Activated T-helper 2 cell treated with anti-CD3 and anti-CD28 coated beads, Interferon-gamma antibody, Interleukin-2, Interleukin-4, amounts not matched to agents 10 μg/mL and 5 μg/mL and 100 μg/mL, durations not matched to agents 14 hours and 24 hours and 36 hours (primary cell): Measurements from ENCODE around the gene CFAP61. TPM values are rescaled to one million over a fixed set of nuclear protein-coding genes. Genes with fewer than 3 reads are reported as not detected.

Experiments used
- DNase-seq: peaks from one replicate; pipeline ENCODE4 v3.0.0; 2021; ENCODE audit warnings: low spot score
- H3K27ac Mint-ChIP-seq: one replicate; pipeline ENCODE4 v1.8.0; 2021; ENCODE audit warnings: mixed read lengths
- H3K27me3 Mint-ChIP-seq: one replicate; pipeline ENCODE4 v1.8.0; 2021; ENCODE audit warnings: low read depth, mixed read lengths
- H3K36me3 Mint-ChIP-seq: one replicate; pipeline ENCODE4 v1.8.0; 2021; ENCODE audit warnings: low read depth, mixed read lengths
- H3K4me1 Mint-ChIP-seq: one replicate; pipeline ENCODE4 v1.8.0; 2021; ENCODE audit warnings: low read depth, mixed read lengths
- H3K4me3 Mint-ChIP-seq: one replicate; pipeline ENCODE4 v1.8.0; 2021; ENCODE audit warnings: low read depth, mild to moderate bottlenecking, moderate library complexity, mixed read lengths
- H3K9me3 Mint-ChIP-seq: one replicate; pipeline ENCODE4 v1.8.0; 2021; ENCODE audit warnings: mixed read lengths
- intact Hi-C: fragments of 100-400 bp; cut with micrococcal nuclease; formaldehyde crosslinking; loops from one replicate; pipeline ENCODE4 v1.15.1; 2023
- total RNA-seq: library from RNA; stranded (reverse); gene quantifications from 2 replicates; pipeline ENCODE4 v1.2.3, GENCODE V29; 2022

Gene CFAP61
- total RNA-seq, 1 donor from 2014 or later = not detected

- DNase-seq = no peak
- Mint-ChIP-seq H3K27ac (no peak overlapping the region), H3K4me3 (no peak overlapping the region), H3K9me3 (no peaks in the 10 kb centered on the region), H3K36me3 (peaks cover 22% of the 10 kb centered on the region), H3K27me3 (peaks cover 55% of the 10 kb centered on the region), H3K4me1 (peaks cover 25% of the 10 kb centered on the region)
- intact Hi-C loops = loop anchor here (2.0 to 10.0 kb wide), 5 partner anchors 44 to 1139 kb away; partner anchors contain the start of gene NKX2-4
These were observed 316.3 kb downstream of the CFAP61 start for GRCh38 chr20:20368418-20369249.

- intact Hi-C loops = loop anchor here (2.0 to 10.0 kb wide), 5 partner anchors 43 to 1138 kb away; partner anchors contain the start of gene NKX2-4
- Mint-ChIP-seq H3K27ac (peak overlapping the region; percentile 56), H3K36me3 (peaks cover 22% of the 10 kb centered on the region)
These were observed 317.1 kb downstream of the CFAP61 start for GRCh38 chr20:20369250-20370093.

DNA sequence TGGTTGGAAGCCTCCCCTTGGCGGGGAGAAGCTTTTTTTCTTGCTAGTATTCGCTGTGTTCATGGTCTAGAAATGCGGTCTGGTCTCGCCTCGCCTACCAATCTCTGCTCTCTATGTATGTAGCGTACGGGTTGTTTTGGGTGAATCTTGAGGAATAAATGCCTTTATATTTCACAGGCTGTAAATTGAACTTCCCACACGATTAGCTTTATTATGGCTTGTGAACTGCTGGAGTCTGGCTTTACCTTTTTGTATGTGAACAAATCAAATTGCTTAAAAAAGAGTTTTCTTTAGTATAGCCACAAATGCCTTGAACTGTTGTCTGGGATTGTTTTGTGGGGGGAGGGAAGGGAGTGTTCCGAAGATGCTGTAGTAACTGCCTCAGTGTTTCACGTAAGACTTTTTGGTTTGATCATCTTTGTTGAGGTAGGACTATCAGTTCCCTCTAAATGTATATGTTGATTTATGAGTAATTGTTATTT is 317.8 kb downstream of the CFAP61 start:
- no peaks in the 10 kb centered on the region for H3K9me3 Mint-ChIP-seq
- H3K27ac Mint-ChIP-seq = peak overlapping the region; percentile 56
- peaks cover 51% of the 10 kb centered on the region for H3K27me3 Mint-ChIP-seq
- H3K4me3 Mint-ChIP-seq = peak overlapping the region; percentile 84
- peaks cover 22% of the 10 kb centered on the region for H3K36me3 Mint-ChIP-seq
- no peak for DNase-seq
- H3K4me1 Mint-ChIP-seq = peaks cover 25% of the 10 kb centered on the region
- intact Hi-C loops = no loop called here

More at GRCh38 chr20:20369250-20370093, 317.1 kb downstream of the CFAP61 start:
- no peak for DNase-seq
- H3K9me3 Mint-ChIP-seq = no peaks in the 10 kb centered on the region
- peaks cover 51% of the 10 kb centered on the region for H3K27me3 Mint-ChIP-seq
- H3K4me1 Mint-ChIP-seq = peaks cover 25% of the 10 kb centered on the region
- H3K4me3 Mint-ChIP-seq = peak overlapping the region; percentile 84

- Mint-ChIP-seq H3K4me1 (peaks cover 22% of the 10 kb centered on the region), H3K9me3 (no peaks in the 10 kb centered on the region), H3K4me3 (peak overlapping the region; percentile 74), H3K27ac (no peak overlapping the region), H3K27me3 (peaks cover 51% of the 10 kb centered on the region), H3K36me3 (peaks cover 22% of the 10 kb centered on the region)
- no peak for DNase-seq
- intact Hi-C loops = no loop called here
These were observed 318.8 kb downstream of the CFAP61 start for GRCh38 chr20:20371083-20371482.

DNA sequence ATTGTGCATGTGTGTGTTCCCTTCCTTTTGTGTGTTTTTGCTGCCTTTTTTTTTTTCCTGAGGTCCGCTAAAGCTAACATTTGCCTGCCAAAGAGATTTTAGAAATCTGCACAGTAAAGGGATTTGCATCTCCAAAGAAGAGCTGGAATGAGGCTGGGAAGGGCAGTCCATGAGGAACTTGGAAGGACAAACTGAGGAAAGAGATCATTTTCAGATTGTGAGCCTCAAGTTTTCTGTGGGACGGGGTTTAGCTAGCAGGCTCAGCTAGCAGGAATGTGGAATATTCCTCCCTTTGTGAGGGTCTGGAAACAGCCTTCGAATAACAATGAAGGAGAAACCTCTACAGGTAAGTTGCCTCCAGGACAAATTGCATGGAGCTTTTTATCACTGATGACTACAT is 319.3 kb downstream of the CFAP61 start:
- Mint-ChIP-seq H3K27ac (no peak overlapping the region), H3K4me3 (peak overlapping the region; percentile 74), H3K9me3 (no peaks in the 10 kb centered on the region), H3K27me3 (peaks cover 48% of the 10 kb centered on the region), H3K4me1 (peaks cover 20% of the 10 kb centered on the region), H3K36me3 (peaks cover 22% of the 10 kb centered on the region)
- intact Hi-C loops = no loop called here
- no peak for DNase-seq

- no peak overlapping the region for H3K4me3 Mint-ChIP-seq
- no peak overlapping the region for H3K27ac Mint-ChIP-seq
- DNase-seq = no peak
- H3K9me3 Mint-ChIP-seq = no peaks in the 10 kb centered on the region
- H3K4me1 Mint-ChIP-seq = peaks cover 18% of the 10 kb centered on the region
- peaks cover 19% of the 10 kb centered on the region for H3K36me3 Mint-ChIP-seq
- peaks cover 47% of the 10 kb centered on the region for H3K27me3 Mint-ChIP-seq
- intact Hi-C loops = no loop called here
These were observed 320.8 kb downstream of the CFAP61 start for GRCh38 chr20:20373091-20373571.

DNA sequence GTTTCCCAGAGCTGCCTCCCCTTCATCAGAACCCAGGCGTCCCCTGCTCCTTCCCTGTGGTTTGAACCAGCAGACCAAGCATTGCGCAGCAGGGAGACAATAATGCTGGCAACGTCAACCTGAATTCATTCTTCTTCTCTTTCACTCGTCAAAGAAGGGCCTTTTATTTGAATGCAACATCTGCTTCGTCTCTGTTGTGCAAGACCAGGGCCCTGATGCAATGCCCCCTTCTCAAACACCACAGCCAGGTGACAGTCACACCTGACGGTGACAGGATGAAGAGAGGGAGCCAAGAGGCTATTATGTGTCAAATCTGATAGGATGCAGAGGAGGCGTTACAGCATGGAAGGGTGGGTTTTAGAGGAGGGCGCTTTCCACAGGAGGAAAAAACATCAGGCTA is 323.5 kb downstream of the CFAP61 start:
- intact Hi-C loops = no loop called here
- Mint-ChIP-seq H3K36me3 (peaks cover 13% of the 10 kb centered on the region), H3K4me3 (no peak overlapping the region), H3K27me3 (peaks cover 40% of the 10 kb centered on the region), H3K4me1 (peaks cover 13% of the 10 kb centered on the region), H3K9me3 (peaks cover 3% of the 10 kb centered on the region), H3K27ac (no peak overlapping the region)
- no peak for DNase-seq

GRCh38 chr20:20386192-20386591 is 333.9 kb downstream of the CFAP61 start:
- intact Hi-C loops = no loop called here
- Mint-ChIP-seq H3K36me3 (no peaks in the 10 kb centered on the region), H3K4me1 (no peaks in the 10 kb centered on the region), H3K9me3 (no peaks in the 10 kb centered on the region), H3K27me3 (no peaks in the 10 kb centered on the region), H3K27ac (no peak overlapping the region), H3K4me3 (no peak overlapping the region)
- DNase-seq = no peak

GRCh38 chr20:20390393-20390792 is 338.1 kb downstream of the CFAP61 start:
- Mint-ChIP-seq H3K27ac (no peak overlapping the region), H3K9me3 (no peaks in the 10 kb centered on the region), H3K27me3 (no peaks in the 10 kb centered on the region), H3K4me3 (no peak overlapping the region), H3K36me3 (peaks cover 6% of the 10 kb centered on the region), H3K4me1 (no peaks in the 10 kb centered on the region)
- DNase-seq = no peak
- intact Hi-C loops = no loop called here

GRCh38 chr20:20391115-20391514 is 338.8 kb downstream of the CFAP61 start:
- H3K4me3 Mint-ChIP-seq = no peak overlapping the region
- H3K9me3 Mint-ChIP-seq = no peaks in the 10 kb centered on the region
- H3K27ac Mint-ChIP-seq = no peak overlapping the region
- H3K27me3 Mint-ChIP-seq = no peaks in the 10 kb centered on the region
- peaks cover 6% of the 10 kb centered on the region for H3K36me3 Mint-ChIP-seq
- intact Hi-C loops = no loop called here
- H3K4me1 Mint-ChIP-seq = no peaks in the 10 kb centered on the region
- DNase-seq = no peak

- intact Hi-C loops = no loop called here
- H3K4me1 Mint-ChIP-seq = no peaks in the 10 kb centered on the region
These were observed 339.4 kb downstream of the CFAP61 start for GRCh38 chr20:20391766-20392165.

DNA sequence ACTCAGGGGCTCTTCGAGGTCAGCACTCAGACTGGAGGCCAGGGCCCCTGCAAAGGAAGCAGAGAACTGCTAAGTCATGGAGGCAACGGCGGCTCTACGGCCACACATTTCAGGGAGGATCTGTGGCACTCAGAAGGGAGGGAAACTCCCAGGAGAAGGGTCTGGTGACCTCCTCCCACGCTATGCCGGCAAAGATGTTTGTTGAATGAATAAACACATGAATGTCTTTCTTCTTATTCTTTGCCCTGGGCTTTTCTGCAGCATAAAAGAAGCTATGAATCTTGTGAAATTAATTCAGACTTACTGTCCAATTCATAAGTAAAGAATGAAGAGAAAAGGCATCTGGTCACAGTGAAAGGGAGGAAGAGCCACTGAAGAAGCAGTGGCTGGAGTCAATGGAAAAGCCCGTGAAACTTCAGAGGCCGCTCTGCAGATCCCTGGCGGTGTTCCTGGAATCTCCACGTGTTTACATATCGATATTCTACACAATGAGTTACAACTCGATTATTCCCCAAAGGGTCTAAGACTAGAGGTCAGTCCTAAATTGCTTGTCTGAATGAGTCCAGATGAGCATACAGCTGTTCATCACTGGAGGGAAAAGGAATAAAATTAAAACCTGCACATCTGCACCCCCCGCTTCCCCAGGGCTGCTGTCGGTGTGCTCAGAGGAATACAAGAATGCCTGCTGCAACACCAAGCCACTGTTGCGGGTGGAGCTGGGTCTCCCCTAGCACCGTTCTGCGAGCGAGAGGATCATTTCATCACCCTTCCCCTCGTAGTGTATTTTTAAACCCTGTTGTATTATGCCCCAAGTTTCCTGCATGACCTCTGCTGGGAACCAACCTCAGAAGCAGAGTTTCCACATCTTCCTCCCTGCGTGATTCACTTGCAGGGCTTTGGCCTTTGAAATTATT is 341.1 kb downstream of the CFAP61 start:
- intact Hi-C loops = no loop called here
- DNase-seq = no peak
- H3K27me3 Mint-ChIP-seq = no peaks in the 10 kb centered on the region
- no peak overlapping the region for H3K4me3 Mint-ChIP-seq
- no peaks in the 10 kb centered on the region for H3K9me3 Mint-ChIP-seq
- H3K36me3 Mint-ChIP-seq = peaks cover 6% of the 10 kb centered on the region
- H3K27ac Mint-ChIP-seq = no peak overlapping the region
- H3K4me1 Mint-ChIP-seq = no peaks in the 10 kb centered on the region

More at GRCh38 chr20:20391766-20392165, 339.4 kb downstream of the CFAP61 start:
- DNase-seq = no peak
- H3K36me3 Mint-ChIP-seq = peaks cover 6% of the 10 kb centered on the region
- H3K27ac Mint-ChIP-seq = no peak overlapping the region
- no peaks in the 10 kb centered on the region for H3K9me3 Mint-ChIP-seq
- H3K4me3 Mint-ChIP-seq = no peak overlapping the region
- no peaks in the 10 kb centered on the region for H3K27me3 Mint-ChIP-seq
